Keratinocyte (primary cell): ENCODE data around the gene SH2D3C. TPM values are rescaled to one million over a fixed set of nuclear protein-coding genes. Genes with fewer than 3 reads are reported as not detected.
A peak's percentile ranks its signal among the peaks of the same experiment; 100 is the strongest.

Experiments used
- DNase-seq: peaks from one replicate; pipeline ENCODE4 v3.0.0-alpha.2; 2011; ENCODE audit warnings: low read depth, missing footprints, low spot score
- FAIRE-seq: peaks from 2 replicates; lab custom pipeline; 2011; peaks lifted over from hg19 to GRCh38; lab: Jason Lieb, UNC
- H2AFZ ChIP-seq: 2 replicates; pipeline ENCODE4 v1.6.0; 2012; ENCODE audit warnings: low read length, control low read depth, inconsistent platforms; ENCODE audit not compliant: control insufficient read depth
- H3K27ac ChIP-seq: 2 replicates; pipeline ENCODE4 v1.5.1; 2011; ENCODE audit warnings: low read length; ENCODE audit not compliant: control insufficient read depth, insufficient read depth
- H3K27me3 ChIP-seq: 3 replicates; pipeline ENCODE4 v1.6.0; 2011; ENCODE audit warnings: low read length; ENCODE audit not compliant: control insufficient read depth, insufficient read depth; ENCODE audit errors: extremely low read depth
- H3K36me3 ChIP-seq, 2 experiments: 2 replicates in 1 of 2; 3 replicates in 1 of 2; pipeline ENCODE4 v1.5.1; 2011; ENCODE audit warnings: low read length in 2 of 2, mild to moderate bottlenecking in 1 of 2; ENCODE audit not compliant: control insufficient read depth in 2 of 2, insufficient read depth in 2 of 2; ENCODE audit errors: extremely low read depth in 1 of 2
- H3K4me1 ChIP-seq: 3 replicates; pipeline ENCODE4 v1.5.1; 2011; ENCODE audit warnings: low read length; ENCODE audit not compliant: control insufficient read depth, insufficient read depth; ENCODE audit errors: extremely low read depth
- H3K4me2 ChIP-seq: 3 replicates; pipeline ENCODE4 v1.6.0; 2011; ENCODE audit warnings: low read depth, low read length; ENCODE audit not compliant: control insufficient read depth, insufficient read depth; ENCODE audit errors: extremely low read depth
- H3K4me3 ChIP-seq, 3 experiments: fragments of 200-600 bp in 1 of 3; sonication (generic) in 1 of 3; 2 replicates in 2 of 3; 3 replicates in 1 of 3; pipeline ENCODE4 v1.5.1; 2011 to 2016; ENCODE audit warnings: low read length in 3 of 3, mild to moderate bottlenecking in 3 of 3, control low read depth in 2 of 3, inconsistent platforms in 1 of 3, low read depth in 1 of 3, mixed read lengths in 1 of 3, mixed run types in 1 of 3, moderate library complexity in 1 of 3; ENCODE audit not compliant: control insufficient read depth in 2 of 3, insufficient read depth in 2 of 3; ENCODE audit errors: extremely low read depth in 1 of 3
- H3K79me2 ChIP-seq: 2 replicates; pipeline ENCODE4 v1.6.0; 2012; ENCODE audit warnings: low read length; ENCODE audit not compliant: control insufficient read depth, insufficient read depth
- H3K9ac ChIP-seq: 3 replicates; pipeline ENCODE4 v1.6.0; 2011; ENCODE audit warnings: low read length; ENCODE audit not compliant: control insufficient read depth, insufficient read depth; ENCODE audit errors: extremely low read depth
- H3K9me1 ChIP-seq: 3 replicates; pipeline ENCODE4 v1.6.0; 2011; ENCODE audit warnings: low read length; ENCODE audit not compliant: control insufficient read depth, insufficient read depth; ENCODE audit errors: extremely low read depth
- H3K9me3 ChIP-seq: 2 replicates; pipeline ENCODE4 v1.5.1; 2012; ENCODE audit warnings: low read depth, low read length; ENCODE audit not compliant: control insufficient read depth
- H4K20me1 ChIP-seq: 3 replicates; pipeline ENCODE4 v1.6.0; 2011; ENCODE audit warnings: low read length; ENCODE audit not compliant: control insufficient read depth, insufficient read depth; ENCODE audit errors: extremely low read depth
- EZH2 ChIP-seq: IDR thresholded peaks from one replicate; pipeline ENCODE4 v1.6.1; 2012; ENCODE audit warnings: inconsistent platforms, mild to moderate bottlenecking, low read length, moderate library complexity
- dilution Hi-C: fragments of 300-500 bp; cut with MboI; formaldehyde crosslinking; loops from one replicate; pipeline ENCODE4 v1.7.0; 2020; ENCODE audit warnings: low sequenced_read_pairs; ENCODE audit not compliant: extremely low pct_ligation_motif_present
- polyA plus RNA-seq, 5 experiments: library from polyadenylated mRNA; depleted of rRNA in 3 of 5; stranded (reverse) in 3 of 5; stranded (forward) in 1 of 5; unstranded in 1 of 5; fragments of >200 nt; gene quantifications; 1 replicate in 1 of 5; 2 replicates in 3 of 5; 3 replicates in 1 of 5; pipeline versions ENCODE4 v1.2.1 to v1.2.3, GENCODE V29; 2011 to 2012; ENCODE audit warnings: missing spikeins in 2 of 5, low read depth in 1 of 5, low replicate concordance in 1 of 5
- TF ChIP-seq, protein P1 (sequence below), 3 experiments: IDR thresholded peaks in 1 of 3; conservative IDR thresholded peaks in 1 of 3; optimal IDR thresholded peaks in 1 of 3; 2 replicates in 2 of 3; 3 replicates in 1 of 3; pipeline versions ENCODE3 to v1.5.1; 2011; ENCODE audit warnings: low read length in 3 of 3, mild to moderate bottlenecking in 3 of 3, moderate library complexity in 2 of 3, control low read depth in 1 of 3, inconsistent platforms in 1 of 3; ENCODE audit not compliant: insufficient read depth in 2 of 3; ENCODE audit errors: extremely low read depth in 1 of 3

SH2D3C gene
- polyA plus RNA-seq, 1 donor (not counting 4 experiments of a cell fraction or from before 2014, with no cell fraction given), result 0.12 TPM

- FAIRE-seq, result peak; percentile 69
- peak overlapping the region; percentile 68 for H3K4me2 ChIP-seq
- H3K27ac ChIP-seq, result peak overlapping the region; percentile 15
These were observed 79.3 kb downstream of the SH2D3C start for GRCh38 chr9:127698985-127699670.

DNA sequence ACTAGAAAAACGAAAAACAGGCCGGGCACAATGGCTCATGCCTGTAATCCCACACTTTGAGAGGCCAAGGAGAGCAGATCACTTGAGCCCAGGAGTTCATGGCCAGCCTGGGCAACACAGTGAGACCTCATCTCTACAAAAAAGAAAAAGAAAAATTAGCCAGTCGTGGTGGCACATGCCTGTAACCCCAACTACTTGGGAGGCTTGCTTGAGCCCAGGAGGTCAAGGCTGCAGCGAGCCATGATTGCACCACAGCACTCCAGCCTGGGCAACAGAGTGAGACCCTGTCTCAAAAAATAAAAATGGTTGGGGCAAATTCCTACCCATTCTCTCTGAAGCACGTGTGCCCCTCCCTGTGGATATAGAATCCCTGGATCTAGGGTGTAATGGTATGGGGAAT, 80.1 kb downstream of the SH2D3C start:
- Histone ChIP-seq H3K79me2 (no peaks in the 10 kb centered on the region), H3K27me3 (no peaks in the 10 kb centered on the region), H3K9me3 (no peaks in the 10 kb centered on the region), H3K9ac (no peak overlapping the region), H3K36me3 (no peaks in the 10 kb centered on the region), H3K4me3 (no peak overlapping the region), H3K27ac (no peak overlapping the region), H3K9me1 (no peaks in the 10 kb centered on the region), H2AFZ (no peak overlapping the region), H4K20me1 (no peaks in the 10 kb centered on the region), H3K4me1 (peaks cover 4% of the 10 kb centered on the region), H3K4me2 (no peak overlapping the region)
- FAIRE-seq (no peak), DNase-seq (no peak)
- TF ChIP-seq, protein P1, sequence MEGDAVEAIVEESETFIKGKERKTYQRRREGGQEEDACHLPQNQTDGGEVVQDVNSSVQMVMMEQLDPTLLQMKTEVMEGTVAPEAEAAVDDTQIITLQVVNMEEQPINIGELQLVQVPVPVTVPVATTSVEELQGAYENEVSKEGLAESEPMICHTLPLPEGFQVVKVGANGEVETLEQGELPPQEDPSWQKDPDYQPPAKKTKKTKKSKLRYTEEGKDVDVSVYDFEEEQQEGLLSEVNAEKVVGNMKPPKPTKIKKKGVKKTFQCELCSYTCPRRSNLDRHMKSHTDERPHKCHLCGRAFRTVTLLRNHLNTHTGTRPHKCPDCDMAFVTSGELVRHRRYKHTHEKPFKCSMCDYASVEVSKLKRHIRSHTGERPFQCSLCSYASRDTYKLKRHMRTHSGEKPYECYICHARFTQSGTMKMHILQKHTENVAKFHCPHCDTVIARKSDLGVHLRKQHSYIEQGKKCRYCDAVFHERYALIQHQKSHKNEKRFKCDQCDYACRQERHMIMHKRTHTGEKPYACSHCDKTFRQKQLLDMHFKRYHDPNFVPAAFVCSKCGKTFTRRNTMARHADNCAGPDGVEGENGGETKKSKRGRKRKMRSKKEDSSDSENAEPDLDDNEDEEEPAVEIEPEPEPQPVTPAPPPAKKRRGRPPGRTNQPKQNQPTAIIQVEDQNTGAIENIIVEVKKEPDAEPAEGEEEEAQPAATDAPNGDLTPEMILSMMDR (optimal IDR thresholded peaks at IDR 0.05 in 1 of 3, IDR thresholded peaks at IDR 0.05 in 1 of 3, conservative IDR thresholded peaks at IDR 0.05 in 1 of 3; ENCODE audit: extremely low read depth in 1 of 3, insufficient read depth in 2 of 3, low read length in 3 of 3), result no peak
- no peak for TF ChIP-seq EZH2
- dilution Hi-C loops, result no loop called here

More at GRCh38 chr9:127698985-127699670, 79.3 kb downstream of the SH2D3C start:
- Histone ChIP-seq H3K9me1 (no peaks in the 10 kb centered on the region), H3K79me2 (no peaks in the 10 kb centered on the region), H2AFZ (peak overlapping the region; percentile 91), H3K9me3 (no peaks in the 10 kb centered on the region), H3K4me3 (peak overlapping the region; percentile 18 to 54 (median 30)), H3K36me3 (no peaks in the 10 kb centered on the region), H4K20me1 (no peaks in the 10 kb centered on the region), H3K27me3 (no peaks in the 10 kb centered on the region), H3K4me1 (peaks cover 4% of the 10 kb centered on the region), H3K9ac (peak overlapping the region; percentile 70)
- TF ChIP-seq EZH2, result no peak
- TF ChIP-seq, protein P1 (optimal IDR thresholded peaks at IDR 0.05 in 1 of 3, IDR thresholded peaks at IDR 0.05 in 1 of 3, conservative IDR thresholded peaks at IDR 0.05 in 1 of 3; ENCODE audit: extremely low read depth in 1 of 3, insufficient read depth in 2 of 3, low read length in 3 of 3), result peak in 1 of 3 experiments; percentile 3
- peak; percentile 87 for DNase-seq
- dilution Hi-C loops, result no loop called here
